Measurements from ENCODE around the gene LEFTY1. TPM values are rescaled to one million over a fixed set of nuclear protein-coding genes. Genes with fewer than 3 reads are reported as not detected.

Gene LEFTY1
- total and polyA plus RNA-seq, 9 of the 15 experiments (the other 6 are each of a cell fraction or from before 2014, with no cell fraction given), result 0.07 to 0.24 (median 0.17) TPM; not detected in 5

- TF ChIP-seq, protein P1, sequence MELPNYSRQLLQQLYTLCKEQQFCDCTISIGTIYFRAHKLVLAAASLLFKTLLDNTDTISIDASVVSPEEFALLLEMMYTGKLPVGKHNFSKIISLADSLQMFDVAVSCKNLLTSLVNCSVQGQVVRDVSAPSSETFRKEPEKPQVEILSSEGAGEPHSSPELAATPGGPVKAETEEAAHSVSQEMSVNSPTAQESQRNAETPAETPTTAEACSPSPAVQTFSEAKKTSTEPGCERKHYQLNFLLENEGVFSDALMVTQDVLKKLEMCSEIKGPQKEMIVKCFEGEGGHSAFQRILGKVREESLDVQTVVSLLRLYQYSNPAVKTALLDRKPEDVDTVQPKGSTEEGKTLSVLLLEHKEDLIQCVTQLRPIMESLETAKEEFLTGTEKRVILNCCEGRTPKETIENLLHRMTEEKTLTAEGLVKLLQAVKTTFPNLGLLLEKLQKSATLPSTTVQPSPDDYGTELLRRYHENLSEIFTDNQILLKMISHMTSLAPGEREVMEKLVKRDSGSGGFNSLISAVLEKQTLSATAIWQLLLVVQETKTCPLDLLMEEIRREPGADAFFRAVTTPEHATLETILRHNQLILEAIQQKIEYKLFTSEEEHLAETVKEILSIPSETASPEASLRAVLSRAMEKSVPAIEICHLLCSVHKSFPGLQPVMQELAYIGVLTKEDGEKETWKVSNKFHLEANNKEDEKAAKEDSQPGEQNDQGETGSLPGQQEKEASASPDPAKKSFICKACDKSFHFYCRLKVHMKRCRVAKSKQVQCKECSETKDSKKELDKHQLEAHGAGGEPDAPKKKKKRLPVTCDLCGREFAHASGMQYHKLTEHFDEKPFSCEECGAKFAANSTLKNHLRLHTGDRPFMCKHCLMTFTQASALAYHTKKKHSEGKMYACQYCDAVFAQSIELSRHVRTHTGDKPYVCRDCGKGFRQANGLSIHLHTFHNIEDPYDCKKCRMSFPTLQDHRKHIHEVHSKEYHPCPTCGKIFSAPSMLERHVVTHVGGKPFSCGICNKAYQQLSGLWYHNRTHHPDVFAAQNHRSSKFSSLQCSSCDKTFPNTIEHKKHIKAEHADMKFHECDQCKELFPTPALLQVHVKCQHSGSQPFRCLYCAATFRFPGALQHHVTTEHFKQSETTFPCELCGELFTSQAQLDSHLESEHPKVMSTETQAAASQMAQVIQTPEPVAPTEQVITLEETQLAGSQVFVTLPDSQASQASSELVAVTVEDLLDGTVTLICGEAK (IDR thresholded peaks at IDR 0.05), result peak; percentile 6; the same call in 1 of the 2 replicates
- TF ChIP-seq, protein P1 (CRISPR knock-in tag; IDR thresholded peaks at IDR 0.05), result no peak
- TF ChIP-seq BRD4 (IDR thresholded peaks at IDR 0.05), result peak; percentile 64; the same call in 1 of the 2 replicates
- peak; percentile 45 for TF ChIP-seq DACH1 (IDR thresholded peaks at IDR 0.05; ENCODE audit: partially characterized antibody)
- no peak for TF ChIP-seq TCF7L2 (IDR thresholded peaks at IDR 0.05; ENCODE audit: low read depth, low read length)
- 0 out of 2 replicates have a peak, but pooled peaks have one; percentile 38 for TF ChIP-seq NR2C2 (CRISPR knock-in tag; IDR thresholded peaks at IDR 0.05)
- 0 out of 2 replicates have a peak, but pooled peaks have one; percentile 38 for TF ChIP-seq NR2C2 (tag; IDR thresholded peaks at IDR 0.05)
- peak in 1 of 2 experiments; percentile 75; a peak in 3 of 4 replicates for TF ChIP-seq MNT (conservative IDR thresholded peaks at IDR 0.05)
- TF ChIP-seq ZFX (CRISPR knock-in tag; IDR thresholded peaks at IDR 0.05), result peak; percentile 99
- peak; percentile 83 for TF ChIP-seq PHF8 (IDR thresholded peaks at IDR 0.05; ENCODE audit: borderline replicate concordance, low read length)
- TF ChIP-seq FOXA3 (CRISPR knock-in tag; conservative IDR thresholded peaks at IDR 0.05 in 1 of 2, IDR thresholded peaks at IDR 0.05 in 1 of 2), result peak in 1 of 2 experiments; percentile 64; a peak in 1 of 4 replicates
These were observed 6.8 kb downstream of the LEFTY1 start, which contains the start of gene TMEM63A (continued) for GRCh38 chr1:225881959-225882693.

Measured in K562 (cell line).